Heart right ventricle (tissue), 16 donors: Measurements from ENCODE around the gene WDFY1. TPM values are rescaled to one million over a fixed set of nuclear protein-coding genes. Genes with fewer than 3 reads are reported as not detected.
A peak's percentile ranks its signal among the peaks of the same experiment; 100 is the strongest.

Source experiments
- ATAC-seq, 8 donors: fragments of 200-7000 bp; cut with Tn5 transposase; one replicate each; pipeline ENCODE4 v1.9.1; 2020; ENCODE audit warnings: mild to moderate bottlenecking in 8 of 8, moderate library complexity in 8 of 8, moderate number of reproducible peaks in 1 of 8
- DNase-seq, 2 donors: peaks; one replicate each; pipeline ENCODE4 v3.0.0-alpha.2; 2020
- H3K27ac ChIP-seq, 10 donors: fragments of 200-600 bp; sonication (generic) in 2 of 10; one replicate each; pipeline versions ENCODE4 v1.5.0 to v1.8.0; 2020 to 2022; ENCODE audit warnings: mild to moderate bottlenecking in 3 of 10
- H3K27me3 ChIP-seq, 7 donors: fragments of 200-600 bp; one replicate each; pipeline ENCODE4 v1.8.0; 2021 to 2022; ENCODE audit warnings: mild to moderate bottlenecking in 2 of 7
- H3K36me3 ChIP-seq, 9 donors: fragments of 200-600 bp; sonication (generic) in 1 of 9; one replicate each; pipeline versions ENCODE4 v1.5.0 to v1.8.0; 2020 to 2022; ENCODE audit warnings: mild to moderate bottlenecking in 2 of 9
- H3K4me1 ChIP-seq, 9 donors: fragments of 200-600 bp; sonication (generic) in 1 of 9; one replicate each; pipeline versions ENCODE4 v1.5.0 to v1.8.0; 2020 to 2022; ENCODE audit warnings: mild to moderate bottlenecking in 4 of 9
- H3K4me3 ChIP-seq, 10 donors: fragments of 200-600 bp; sonication (generic) in 2 of 10; one replicate each; pipeline versions ENCODE4 v1.5.0 to v1.8.0; 2020 to 2022; ENCODE audit warnings: mild to moderate bottlenecking in 7 of 10, moderate library complexity in 2 of 10
- H3K9me3 ChIP-seq, 11 donors: fragments of 200-600 bp in 10 of 11; sonication (generic) in 2 of 11; one replicate each; pipeline versions ENCODE4 v1.5.0 to v1.8.0; 2013 to 2022; ENCODE audit warnings: mild to moderate bottlenecking in 2 of 11, control low read depth in 1 of 11, moderate library complexity in 1 of 11
- WGBS, 2 donors: extraction: QIAGEN DNeasy Blood & Tissue Kit; methylation state at CpG; one replicate each; pipeline ENCODE4 v1.1.7; 2013; ENCODE audit warnings: inconsistent platforms in 1 of 2; 5-methylcytosine and 5-hydroxymethylcytosine counted together
- intact Hi-C, 10 donors: fragments of 100-400 bp; cut with DNase I; formaldehyde crosslinking; loops; one replicate each; pipeline versions ENCODE4 v1.11.1 to v1.14.2; 2022
- polyA plus RNA-seq, 2 donors: library from polyadenylated mRNA; stranded (reverse); fragments of 200-250 nt; gene quantifications; one replicate each; pipeline ENCODE4 v1.2.3, GENCODE V29; 2013
- total RNA-seq, 10 donors: library from RNA; stranded (reverse); fragmentation: NEBNext Ultra II Directional in 3 of 10; extraction: Animal tissue kit (Norgen Biotek cat#: 25700) in 3 of 10; gene quantifications; one replicate each; pipeline versions ENCODE4 v1.2.1 to v1.2.4, GENCODE V29; 2021 to 2023
- TF ChIP-seq, protein P1 (sequence below), 9 donors: fragments of 200-600 bp; sonication (generic) in 2 of 9; IDR thresholded peaks; one replicate each; pipeline versions ENCODE4 v1.5.0 to v1.8.0; 2021 to 2022; ENCODE audit warnings: antibody characterized with exemption in 9 of 9, mild to moderate bottlenecking in 5 of 9, moderate library complexity in 1 of 9
- donor health status: Arrhythmogenic right ventricular cardiomyopathy.
- donor health status: ischemic (EF 13 %, LVEDD 7.1; RV severe dilation, severe dysfunction).
- donor health status: healthy with polysubstance abuse.
- donor health status: DM: no; HTN: yes; CAD: no.
- donor health status: DM: no; HTN: no; CAD: no.
- donor health status: ischemic (EF 25% LVEDD 6.9; RV normal size, moderate dysfunction).
- donor health status: ischemic (EF 25% LVEDD 5.7; RV mildly dilated, moderate dysfunction).
- donor health status: healthy.
- donor health status: DM: yes; HTN: yes; CAD: no.
- donor health status: Ischemic cardiomyopathy.
- donor health status: ischemic (EF 35%, LVEDD 5.7; RV mildly dilated, moderate dysfunction).
- donor health status: nonischemic (EF 11% LVEDD 7.7; RV severe dilation, severe dysfunction).
- donor health status: DM: yes; HTN: yes; CAD: no.
- donor health status: PGD.
- donor health status: ischemic (EF 29% LVEDD 5.4; RV normal size, mild dysfunction).
- donor health status: nonischemic (EF 23%, LVEDD 6.1; RV moderate dilation, normal function).

The WDFY1 gene
- total and polyA plus RNA-seq, 12 donors, result 8.1 to 25.9 (median 14.3) TPM

DNA sequence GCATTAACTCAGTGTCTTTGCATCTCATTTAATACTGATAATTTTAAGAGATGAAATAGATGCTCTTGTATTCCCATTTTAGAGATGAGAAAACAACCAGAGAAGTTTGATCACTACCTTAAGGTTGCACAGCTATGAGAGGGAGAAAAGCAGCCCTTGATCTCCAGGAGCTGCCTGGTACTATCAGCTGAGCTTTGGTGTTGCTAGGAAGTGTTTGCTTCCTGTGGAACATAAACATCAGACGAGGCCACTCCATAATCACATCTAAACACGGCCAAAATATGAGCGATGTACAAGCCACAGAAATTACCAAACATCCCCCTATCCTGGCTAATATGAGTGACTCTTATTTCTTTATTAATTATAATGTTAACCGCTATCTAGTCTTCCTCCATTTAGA lies 620 bp upstream of the WDFY1 start:
- H3K4me3 ChIP-seq, result peak overlapping the region in 6 of 10 donors; percentile 76 to 100 (median 98)
- H3K27me3 ChIP-seq, result no peaks in the 10 kb centered on the region
- TF ChIP-seq, protein P1, sequence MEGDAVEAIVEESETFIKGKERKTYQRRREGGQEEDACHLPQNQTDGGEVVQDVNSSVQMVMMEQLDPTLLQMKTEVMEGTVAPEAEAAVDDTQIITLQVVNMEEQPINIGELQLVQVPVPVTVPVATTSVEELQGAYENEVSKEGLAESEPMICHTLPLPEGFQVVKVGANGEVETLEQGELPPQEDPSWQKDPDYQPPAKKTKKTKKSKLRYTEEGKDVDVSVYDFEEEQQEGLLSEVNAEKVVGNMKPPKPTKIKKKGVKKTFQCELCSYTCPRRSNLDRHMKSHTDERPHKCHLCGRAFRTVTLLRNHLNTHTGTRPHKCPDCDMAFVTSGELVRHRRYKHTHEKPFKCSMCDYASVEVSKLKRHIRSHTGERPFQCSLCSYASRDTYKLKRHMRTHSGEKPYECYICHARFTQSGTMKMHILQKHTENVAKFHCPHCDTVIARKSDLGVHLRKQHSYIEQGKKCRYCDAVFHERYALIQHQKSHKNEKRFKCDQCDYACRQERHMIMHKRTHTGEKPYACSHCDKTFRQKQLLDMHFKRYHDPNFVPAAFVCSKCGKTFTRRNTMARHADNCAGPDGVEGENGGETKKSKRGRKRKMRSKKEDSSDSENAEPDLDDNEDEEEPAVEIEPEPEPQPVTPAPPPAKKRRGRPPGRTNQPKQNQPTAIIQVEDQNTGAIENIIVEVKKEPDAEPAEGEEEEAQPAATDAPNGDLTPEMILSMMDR (IDR thresholded peaks at IDR 0.05), result no peak
- no peak for ATAC-seq
- 36 to 53% methylated on average over 4 of the region's 4 CpGs for WGBS, 2 donors
- no peaks in the 10 kb centered on the region for H3K36me3 ChIP-seq
- intact Hi-C loops, result no loop called here
- H3K9me3 ChIP-seq, result no peaks in the 10 kb centered on the region
- peak overlapping the region in 1 of 10 donors; percentile 94 for H3K27ac ChIP-seq
- DNase-seq, result no peak
- H3K4me1 ChIP-seq, result peaks cover 8 to 53% (median 36%) of the 10 kb centered on the region in 9 donors

DNA sequence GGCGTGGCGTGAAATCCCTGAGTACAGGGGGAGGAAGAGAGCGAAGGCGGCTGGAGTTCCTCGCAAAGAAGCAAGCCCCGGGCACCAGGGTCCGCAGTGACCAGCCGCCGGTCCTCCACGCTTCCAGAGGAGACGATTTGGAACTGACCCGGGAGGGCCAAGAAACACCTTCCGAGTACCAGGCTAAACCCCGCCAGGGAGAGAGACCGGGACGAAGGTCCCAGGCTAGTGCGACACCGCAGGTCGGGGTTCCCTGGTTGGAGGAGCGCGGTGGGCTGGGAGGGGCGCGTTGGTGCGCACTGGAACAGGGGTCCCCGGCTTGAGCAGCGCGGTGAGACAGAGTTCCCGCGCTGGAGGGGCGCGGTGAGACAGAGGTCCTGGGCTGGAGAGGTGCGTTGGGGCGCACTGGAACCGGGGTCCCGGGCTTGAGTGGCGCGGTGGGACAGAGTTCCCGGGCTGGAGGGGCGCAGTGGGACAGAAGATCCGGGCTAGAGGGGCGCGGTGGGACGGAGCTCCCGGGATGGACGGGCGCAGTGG lies 901 bp downstream of the WDFY1 start:
- peak overlapping the region; percentile 92 to 99 (median 96) for H3K27ac ChIP-seq
- peaks cover 0 to 10% (median 0%) of the 10 kb centered on the region in 11 donors for H3K9me3 ChIP-seq
- H3K27me3 ChIP-seq, result no peaks in the 10 kb centered on the region
- 1% methylated on average over 46 of the region's 46 CpGs for WGBS, 2 donors
- TF ChIP-seq, protein P1 (IDR thresholded peaks at IDR 0.05), result no peak
- ATAC-seq (peak; percentile 34 to 82 (median 58)), DNase-seq (peak; percentile 22 to 49)
- peaks cover 8 to 48% (median 36%) of the 10 kb centered on the region in 9 donors for H3K4me1 ChIP-seq
- intact Hi-C loops, result loop anchor here in 1 of 10 donors (5.0 kb wide), 1 partner anchor 37 kb away; no protein-coding TSS in a partner anchor
- peak overlapping the region; percentile 76 to 100 (median 97) for H3K4me3 ChIP-seq
- H3K36me3 ChIP-seq, result no peaks in the 10 kb centered on the region

DNA sequence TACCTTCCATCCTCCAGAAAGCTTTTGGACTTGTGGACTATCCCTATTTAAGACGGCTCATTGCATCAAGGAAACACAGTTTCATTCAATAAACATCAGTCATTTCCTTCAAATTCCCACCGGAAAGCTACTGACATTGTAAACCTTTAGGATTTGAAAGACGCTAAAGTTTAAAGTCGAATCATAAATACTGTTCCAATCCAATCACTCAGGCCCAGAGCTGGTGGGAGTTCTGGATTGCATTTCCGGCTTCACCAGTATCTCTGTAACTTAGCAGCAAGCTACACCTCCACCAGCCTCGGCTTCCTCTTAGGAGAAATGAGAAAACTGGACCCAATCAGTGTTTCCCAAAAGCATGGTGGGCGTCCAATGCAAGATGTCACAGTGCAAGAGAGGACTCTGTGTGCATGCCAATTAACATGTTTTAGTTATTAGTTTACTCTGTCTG lies 1.6 kb downstream of the WDFY1 start:
- Histone ChIP-seq H3K9me3 (peaks cover 0 to 11% (median 0%) of the 10 kb centered on the region in 11 donors), H3K36me3 (no peaks in the 10 kb centered on the region), H3K4me3 (peak overlapping the region; percentile 76 to 100 (median 97)), H3K4me1 (peaks cover 8 to 54% (median 36%) of the 10 kb centered on the region in 9 donors), H3K27me3 (no peaks in the 10 kb centered on the region), H3K27ac (peak overlapping the region; percentile 92 to 99 (median 96))
- WGBS, 2 donors, result 20 to 34% methylated on average over 7 of the region's 7 CpGs
- peak in 1 of 2 donors; percentile 24 for DNase-seq
- peak in 5 of 8 donors; percentile 10 to 51 (median 40) for ATAC-seq
- TF ChIP-seq, protein P1 (IDR thresholded peaks at IDR 0.05), result no peak
- intact Hi-C loops, result loop anchor here in 1 of 10 donors (5.0 kb wide), 1 partner anchor 36 kb away; no protein-coding TSS in a partner anchor

DNA sequence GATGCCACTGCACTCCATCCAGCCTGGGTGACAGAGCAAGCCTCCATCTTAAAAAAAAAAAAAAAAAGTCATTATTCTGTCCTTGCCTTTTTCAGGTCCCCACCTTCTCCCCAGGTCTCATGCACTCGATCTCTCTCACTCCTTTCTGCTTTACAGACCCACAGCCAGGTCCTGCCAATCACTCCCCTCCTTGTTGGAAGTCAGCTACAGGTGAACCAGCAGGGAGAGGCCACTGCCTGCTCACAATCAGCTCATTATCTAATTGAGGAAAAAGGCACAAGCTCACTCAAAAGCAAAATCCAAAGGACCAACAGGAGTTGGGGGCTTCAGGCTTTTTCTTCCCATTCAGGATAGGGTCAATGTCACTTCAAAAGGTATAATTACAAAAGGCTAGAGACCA lies 2.0 kb downstream of the WDFY1 start:
- H3K36me3 ChIP-seq, result no peaks in the 10 kb centered on the region
- peaks cover 8 to 58% (median 39%) of the 10 kb centered on the region in 9 donors for H3K4me1 ChIP-seq
- ATAC-seq (no peak), DNase-seq (no peak)
- TF ChIP-seq, protein P1 (IDR thresholded peaks at IDR 0.05), result no peak
- WGBS, 2 donors, result 51 to 75% methylated on average over 1 of the region's 1 CpG
- H3K9me3 ChIP-seq, result peaks cover 0 to 11% (median 0%) of the 10 kb centered on the region in 11 donors
- H3K27ac ChIP-seq, result peak overlapping the region in 9 of 10 donors; percentile 35 to 99 (median 97)
- no peaks in the 10 kb centered on the region for H3K27me3 ChIP-seq
- peak overlapping the region in 9 of 10 donors; percentile 76 to 100 (median 97) for H3K4me3 ChIP-seq
- intact Hi-C loops, result loop anchor here in 1 of 10 donors (5.0 kb wide), 1 partner anchor 36 kb away; no protein-coding TSS in a partner anchor
